Ishikawa (cell line): Measurements from ENCODE around the gene NACC2.

Experiments
- CEBPB ChIP-seq: IDR thresholded peaks from 2 replicates; pipeline ENCODE4 v1.6.1; 2012
- CREB1 ChIP-seq: IDR thresholded peaks from 2 replicates; pipeline ENCODE4 v1.6.1; 2012; ENCODE audit warnings: low read depth
- EGR1 ChIP-seq: IDR thresholded peaks from 2 replicates; pipeline ENCODE4 v1.6.1; 2012
- EP300 ChIP-seq: IDR thresholded peaks from 2 replicates; pipeline ENCODE4 v1.6.1; 2012; ENCODE audit warnings: borderline replicate concordance
- FOXM1 ChIP-seq: IDR thresholded peaks from 2 replicates; pipeline ENCODE4 v1.6.1; 2012; ENCODE audit warnings: low read depth, borderline replicate concordance
- NFIC ChIP-seq: IDR thresholded peaks from 2 replicates; pipeline ENCODE4 v1.6.1; 2012
- RAD21 ChIP-seq: IDR thresholded peaks from 2 replicates; pipeline ENCODE4 v1.6.1; 2012; ENCODE audit warnings: low read depth
- TAF1 ChIP-seq: IDR thresholded peaks from 2 replicates; pipeline ENCODE4 v1.6.1; 2012; ENCODE audit warnings: low read depth, mild to moderate bottlenecking
- TCF12 ChIP-seq: IDR thresholded peaks from 2 replicates; pipeline ENCODE4 v1.6.1; 2012; ENCODE audit warnings: low read depth
- TEAD4 ChIP-seq: IDR thresholded peaks from 2 replicates; pipeline ENCODE4 v1.6.1; 2012
- USF1 ChIP-seq: IDR thresholded peaks from 2 replicates; pipeline ENCODE4 v1.6.1; 2012
- YY1 ChIP-seq: IDR thresholded peaks from 2 replicates; pipeline ENCODE4 v1.6.1; 2012; ENCODE audit warnings: low read depth
- ZBTB7A ChIP-seq: IDR thresholded peaks from 2 replicates; pipeline ENCODE4 v1.6.1; 2012; ENCODE audit warnings: low read depth
- TF ChIP-seq, protein P1 (sequence below): IDR thresholded peaks from 2 replicates; pipeline ENCODE4 v1.6.1; 2012
- TF ChIP-seq, protein P2 (sequence below): IDR thresholded peaks from 2 replicates; pipeline ENCODE4 v1.6.1; 2012; ENCODE audit warnings: low read depth, mild to moderate bottlenecking

The NACC2 gene

DNA sequence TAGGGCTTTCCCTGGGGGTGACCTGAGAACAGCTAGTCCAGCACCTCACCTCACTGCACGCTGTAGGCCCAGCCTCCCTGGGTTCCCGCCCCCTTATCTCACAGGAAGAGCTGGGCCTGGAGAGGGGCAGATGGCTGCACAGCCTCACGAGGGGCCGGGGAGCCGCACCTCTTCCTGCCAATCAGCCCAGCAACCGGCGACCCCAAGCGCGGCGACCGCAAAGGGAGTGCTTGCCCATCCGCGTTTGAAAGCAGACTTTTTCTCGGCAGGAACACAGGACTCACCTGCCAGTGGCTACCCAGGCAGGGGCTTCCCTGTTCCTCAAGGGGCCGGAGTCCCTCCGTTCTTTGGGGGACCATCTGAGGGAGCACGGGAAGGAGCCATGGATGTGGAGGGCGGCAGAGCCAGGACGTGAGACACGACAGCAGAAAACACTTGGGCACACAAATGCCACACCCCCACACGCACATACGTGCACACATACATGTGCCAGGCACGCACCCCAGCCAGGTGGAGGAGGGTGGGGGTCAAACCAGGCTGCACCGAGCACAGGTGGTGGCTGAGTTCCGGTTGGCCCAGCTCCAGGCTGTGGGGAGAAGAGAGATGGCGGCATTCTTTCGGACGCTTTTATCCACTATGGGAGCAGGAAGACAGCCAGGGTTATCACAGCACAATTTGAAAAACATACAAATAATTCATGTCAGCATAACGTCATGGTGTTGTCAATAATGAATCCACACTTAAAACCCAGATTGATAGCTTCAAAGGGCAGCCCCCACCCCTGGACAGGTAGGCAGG, 12.3 kb upstream of the NACC2 start:
- TF ChIP-seq USF1: no peak
- no peak for TF ChIP-seq EP300

DNA sequence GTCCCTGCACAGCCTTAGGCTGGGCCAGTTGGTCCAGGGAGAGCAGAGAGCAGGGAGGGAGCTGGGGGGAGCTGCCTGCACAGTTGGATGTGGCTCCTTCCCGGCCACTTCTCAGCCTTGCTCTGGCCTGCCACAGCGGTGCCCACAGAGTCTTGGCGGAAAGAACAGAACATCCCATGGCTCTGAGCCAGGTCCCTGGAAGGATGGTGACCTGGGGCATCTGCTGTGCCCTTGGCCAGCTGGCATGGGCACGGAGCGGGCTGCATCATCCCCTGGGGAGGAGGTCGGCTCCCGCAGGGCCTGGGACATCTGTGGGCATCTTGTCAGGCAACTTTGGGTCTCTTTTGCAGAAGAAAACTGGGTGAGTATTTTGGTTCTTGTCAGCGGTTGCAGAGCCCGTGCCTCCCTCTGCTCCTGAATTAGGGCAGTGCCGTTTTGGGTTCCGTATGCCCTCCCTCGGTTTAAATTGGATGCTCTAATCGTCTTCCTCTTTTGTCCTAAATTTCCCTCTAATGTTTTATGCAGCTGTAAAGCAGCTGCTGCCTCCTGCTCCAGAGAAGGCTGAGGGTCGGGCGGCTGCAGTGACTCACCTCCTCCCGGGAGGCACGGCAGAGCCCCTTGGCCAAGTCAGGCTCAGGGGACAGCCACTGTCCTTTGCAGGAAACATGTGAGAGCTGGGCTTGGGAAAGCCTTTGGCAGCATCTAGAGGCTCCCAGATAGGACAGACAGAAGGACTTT, 10.5 kb upstream of the NACC2 start:
- TF ChIP-seq, protein P1, sequence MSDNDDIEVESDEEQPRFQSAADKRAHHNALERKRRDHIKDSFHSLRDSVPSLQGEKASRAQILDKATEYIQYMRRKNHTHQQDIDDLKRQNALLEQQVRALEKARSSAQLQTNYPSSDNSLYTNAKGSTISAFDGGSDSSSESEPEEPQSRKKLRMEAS: no peak
- TF ChIP-seq RAD21 (no peak), TEAD4 (no peak), NFIC (no peak), CREB1 (no peak), CEBPB (no peak), TAF1 (no peak)

DNA sequence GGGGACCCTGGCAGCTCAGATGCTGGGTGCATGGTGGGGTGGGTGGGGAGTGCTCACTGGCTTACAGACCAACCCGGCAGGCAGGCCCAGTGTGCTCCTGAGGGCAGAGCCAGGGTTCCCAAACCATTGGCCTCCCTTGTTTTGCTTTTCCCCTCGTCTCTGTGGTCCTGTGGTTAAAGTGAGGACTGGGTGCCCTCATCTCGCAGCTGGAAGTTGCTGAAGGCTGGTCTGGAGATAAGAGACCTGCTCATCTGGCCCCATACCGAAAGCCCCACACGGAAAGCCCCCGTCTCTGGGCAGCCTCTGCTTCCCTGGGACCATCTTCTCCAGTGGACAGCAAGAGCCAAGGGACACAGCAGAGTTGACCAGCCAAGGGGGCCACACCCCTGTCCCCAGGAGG, 9.8 kb upstream of the NACC2 start:
- TF ChIP-seq NFIC: no peak
- TF ChIP-seq CREB1: no peak
- no peak for TF ChIP-seq ZBTB7A
- TF ChIP-seq EGR1: no peak
- TF ChIP-seq, protein P1: no peak
- TF ChIP-seq RAD21: no peak
- no peak for TF ChIP-seq TCF12
- no peak for TF ChIP-seq TAF1
- no peak for TF ChIP-seq YY1
- TF ChIP-seq TEAD4: no peak

GRCh38 chr9:136104488-136104800, 9.4 kb upstream of the NACC2 start:
- TF ChIP-seq RAD21 (no peak), FOXM1 (no peak), CEBPB (no peak), USF1 (no peak), ZBTB7A (no peak), CREB1 (no peak), EP300 (no peak), EGR1 (no peak), NFIC (no peak)
- TF ChIP-seq, protein P2, sequence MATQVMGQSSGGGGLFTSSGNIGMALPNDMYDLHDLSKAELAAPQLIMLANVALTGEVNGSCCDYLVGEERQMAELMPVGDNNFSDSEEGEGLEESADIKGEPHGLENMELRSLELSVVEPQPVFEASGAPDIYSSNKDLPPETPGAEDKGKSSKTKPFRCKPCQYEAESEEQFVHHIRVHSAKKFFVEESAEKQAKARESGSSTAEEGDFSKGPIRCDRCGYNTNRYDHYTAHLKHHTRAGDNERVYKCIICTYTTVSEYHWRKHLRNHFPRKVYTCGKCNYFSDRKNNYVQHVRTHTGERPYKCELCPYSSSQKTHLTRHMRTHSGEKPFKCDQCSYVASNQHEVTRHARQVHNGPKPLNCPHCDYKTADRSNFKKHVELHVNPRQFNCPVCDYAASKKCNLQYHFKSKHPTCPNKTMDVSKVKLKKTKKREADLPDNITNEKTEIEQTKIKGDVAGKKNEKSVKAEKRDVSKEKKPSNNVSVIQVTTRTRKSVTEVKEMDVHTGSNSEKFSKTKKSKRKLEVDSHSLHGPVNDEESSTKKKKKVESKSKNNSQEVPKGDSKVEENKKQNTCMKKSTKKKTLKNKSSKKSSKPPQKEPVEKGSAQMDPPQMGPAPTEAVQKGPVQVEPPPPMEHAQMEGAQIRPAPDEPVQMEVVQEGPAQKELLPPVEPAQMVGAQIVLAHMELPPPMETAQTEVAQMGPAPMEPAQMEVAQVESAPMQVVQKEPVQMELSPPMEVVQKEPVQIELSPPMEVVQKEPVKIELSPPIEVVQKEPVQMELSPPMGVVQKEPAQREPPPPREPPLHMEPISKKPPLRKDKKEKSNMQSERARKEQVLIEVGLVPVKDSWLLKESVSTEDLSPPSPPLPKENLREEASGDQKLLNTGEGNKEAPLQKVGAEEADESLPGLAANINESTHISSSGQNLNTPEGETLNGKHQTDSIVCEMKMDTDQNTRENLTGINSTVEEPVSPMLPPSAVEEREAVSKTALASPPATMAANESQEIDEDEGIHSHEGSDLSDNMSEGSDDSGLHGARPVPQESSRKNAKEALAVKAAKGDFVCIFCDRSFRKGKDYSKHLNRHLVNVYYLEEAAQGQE: no peak

GRCh38 chr9:136103651-136104487, 8.8 kb upstream of the NACC2 start:
- TF ChIP-seq CREB1 (no peak), TEAD4 (no peak), EP300 (0 out of 2 replicates have a peak, but pooled peaks have one; percentile 11), RAD21 (no peak), TCF12 (no peak; the same call in 1 of the 2 replicates), USF1 (no peak), CEBPB (no peak), NFIC (peak; percentile 44), TAF1 (no peak), EGR1 (no peak), YY1 (no peak), ZBTB7A (no peak)
- TF ChIP-seq, protein P2: no peak
- TF ChIP-seq, protein P1: no peak
